Activated naive CD4-positive, alpha-beta T cell treated with anti-CD3 and anti-CD28 coated beads, Interleukin-2, amount 50 U/mL, for 16 hours (primary cell): Measurements from ENCODE around the gene TMEM44.
"Not testable (repeated sequence)": the region's sequence is repeated elsewhere in the genome, so short reads cannot be mapped to it uniquely, and the experiment has no call there.

Experiments used
- DNase-seq: peaks from one replicate; pipeline ENCODE4 v3.0.0-alpha.2; 2020

Gene TMEM44

DNA sequence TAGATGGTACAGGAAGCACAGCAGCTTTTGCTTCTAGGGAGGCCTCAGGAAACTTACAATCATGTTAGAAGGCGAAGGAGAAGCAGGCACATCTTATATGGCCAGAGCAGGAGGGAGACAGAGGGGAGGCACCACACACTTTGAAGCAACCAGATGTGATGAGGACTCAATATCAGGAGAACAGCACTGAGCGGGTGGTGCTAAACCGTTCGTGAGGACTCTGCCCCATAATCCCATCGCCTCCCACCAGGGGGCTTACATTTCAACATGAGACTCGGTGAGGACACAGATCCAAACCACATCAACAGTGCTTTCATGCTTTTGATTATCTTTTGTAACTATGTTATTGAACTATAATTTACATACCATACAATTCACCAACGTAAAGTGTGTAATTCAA is 7.6 kb upstream of the TMEM44 start:
- peak; percentile 51 for DNase-seq

DNA sequence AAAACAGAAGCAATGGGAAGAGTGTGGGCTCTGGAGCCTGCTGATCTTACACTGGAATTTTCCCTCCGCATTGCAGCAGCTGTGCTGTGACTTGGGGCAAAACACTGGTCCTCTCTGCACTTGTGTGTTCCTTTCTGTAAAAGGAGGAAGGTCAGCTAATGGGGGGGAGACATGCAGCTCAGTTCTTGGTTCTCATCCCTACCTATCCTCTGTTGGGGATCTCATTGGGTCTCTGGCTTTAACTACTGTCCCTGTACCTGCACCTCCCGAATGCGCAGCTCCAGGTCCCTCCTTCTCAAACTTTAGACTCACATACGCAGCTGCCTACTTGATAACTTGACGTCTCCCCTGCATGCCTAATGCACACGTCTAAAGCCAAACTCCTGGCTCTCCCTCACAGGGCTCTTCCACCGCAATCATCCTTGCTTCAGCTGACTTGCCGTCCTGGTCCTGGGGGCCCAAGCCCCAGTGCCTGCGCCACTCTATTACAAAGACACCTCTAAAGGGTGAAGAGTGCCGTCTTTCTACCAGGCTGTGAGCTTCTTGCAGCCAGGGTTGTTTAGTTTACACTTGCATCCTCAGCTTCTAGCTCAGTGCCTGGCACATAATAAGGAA is 5.9 kb upstream of the TMEM44 start:
- DNase-seq = no peak

DNA sequence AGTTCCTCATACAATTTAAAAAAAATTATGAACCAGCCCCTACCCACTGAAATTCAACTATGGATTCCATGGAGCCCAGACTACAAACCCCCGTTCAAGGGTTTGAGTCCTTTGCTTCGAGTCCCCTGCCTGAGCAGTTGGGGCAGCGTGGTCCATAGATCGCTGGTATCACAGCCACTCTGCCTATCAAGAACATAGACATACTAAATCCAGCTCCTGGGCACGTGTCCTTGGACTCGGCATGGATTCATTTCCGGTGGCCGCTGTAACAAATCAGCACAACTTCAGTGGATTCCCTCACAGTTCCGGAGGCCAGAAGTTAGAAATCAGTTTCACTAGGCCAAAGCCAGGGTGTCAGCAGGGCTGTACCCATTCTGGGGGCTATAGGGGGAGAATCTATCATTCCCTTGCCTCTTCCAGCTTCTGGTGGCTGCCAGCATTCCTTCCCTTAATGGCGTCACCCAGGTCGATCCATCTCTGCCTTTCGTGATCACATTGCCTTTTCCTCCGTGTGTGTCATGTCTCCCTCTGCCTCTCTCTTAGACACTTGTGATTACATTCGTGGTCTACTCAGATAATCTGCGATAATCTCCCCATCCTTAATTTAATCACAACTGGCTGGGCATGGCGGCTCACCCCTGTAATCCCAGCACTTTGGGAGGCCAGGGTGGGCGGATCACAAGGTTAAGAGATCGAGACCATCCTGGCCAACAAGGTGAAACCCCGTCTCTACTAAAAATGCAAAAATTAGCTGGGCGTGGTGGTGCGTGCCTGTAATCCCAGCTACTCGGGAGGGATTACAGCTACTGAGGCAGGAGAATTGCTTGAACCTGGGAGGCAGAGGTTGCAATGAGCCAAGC is 4.6 kb upstream of the TMEM44 start:
- no peak for DNase-seq

DNA sequence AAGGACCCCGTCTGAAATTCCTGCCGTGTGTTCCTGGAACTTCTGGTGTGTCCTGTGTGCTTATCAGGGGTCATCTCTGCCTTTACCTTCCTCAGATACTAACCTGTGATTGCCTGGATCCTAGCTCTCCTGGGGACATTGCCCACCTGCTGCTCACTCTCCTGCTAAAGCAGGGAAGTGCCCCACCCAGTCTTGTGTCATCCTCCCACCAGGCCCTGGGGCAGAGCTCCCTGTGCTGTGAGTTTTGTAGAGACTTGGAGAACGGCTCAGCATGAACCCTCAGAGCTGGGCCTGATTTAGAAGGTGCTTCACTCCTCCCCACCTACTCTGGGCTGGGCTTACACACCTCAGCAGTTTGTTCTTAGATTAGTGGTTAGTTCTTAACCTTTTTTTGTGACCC is 3.8 kb upstream of the TMEM44 start:
- no peak for DNase-seq

DNA sequence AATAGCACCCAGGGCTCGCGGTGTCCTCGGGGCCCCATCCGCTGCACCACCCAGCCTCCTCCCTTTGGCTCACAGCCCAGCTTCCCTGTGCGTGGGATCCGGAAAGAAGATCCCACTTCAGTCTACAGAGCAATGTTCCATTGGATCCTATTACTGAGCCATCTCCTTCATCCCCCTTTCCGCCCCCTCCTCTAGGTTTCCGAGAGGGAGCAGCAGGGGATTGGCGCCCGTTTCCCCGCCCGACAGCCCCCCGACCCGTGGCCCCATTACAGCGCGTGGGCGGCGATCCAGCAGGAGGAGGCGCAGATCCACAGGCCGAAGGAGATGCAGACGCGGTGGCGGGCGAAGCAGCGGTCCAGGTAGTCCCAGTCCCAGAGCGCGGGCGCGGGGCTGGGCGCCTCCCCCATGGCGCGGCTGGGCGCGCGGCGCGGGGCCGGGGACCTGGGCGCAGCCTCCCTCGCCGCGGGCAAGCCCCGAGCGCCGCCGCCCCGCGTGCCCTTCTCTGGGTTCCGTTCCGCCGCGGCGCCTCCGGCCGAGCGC is 340 bp downstream of the TMEM44 start:
- no peak for DNase-seq

DNA sequence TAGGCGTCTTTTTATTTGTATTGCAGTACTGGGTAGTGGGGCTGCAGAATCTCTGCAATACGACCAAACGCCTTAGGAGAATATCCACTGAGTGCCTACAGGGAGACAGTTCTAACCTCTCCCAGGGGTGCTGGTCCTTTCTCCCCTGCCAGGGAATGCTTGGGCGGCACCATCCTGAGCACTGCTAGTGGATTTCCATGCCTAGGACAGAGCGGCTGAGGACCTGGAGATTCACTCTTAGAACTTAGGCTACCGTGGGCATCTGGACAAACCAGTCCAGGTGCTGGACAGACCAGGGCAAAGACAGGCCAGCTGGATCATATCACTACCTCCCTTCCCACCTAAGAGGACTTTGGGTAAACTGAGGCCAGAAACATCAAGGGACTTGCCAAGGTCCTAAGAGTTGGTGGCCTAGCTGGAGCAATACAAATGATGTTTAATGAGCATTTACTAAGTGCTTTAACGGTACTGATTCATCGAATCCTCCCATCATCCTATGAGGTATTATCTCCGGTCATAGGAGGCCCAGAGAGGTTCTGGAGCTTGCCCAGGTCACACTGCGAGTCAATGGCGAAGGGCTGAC is 902 bp downstream of the TMEM44 start:
- no peak for DNase-seq

DNA sequence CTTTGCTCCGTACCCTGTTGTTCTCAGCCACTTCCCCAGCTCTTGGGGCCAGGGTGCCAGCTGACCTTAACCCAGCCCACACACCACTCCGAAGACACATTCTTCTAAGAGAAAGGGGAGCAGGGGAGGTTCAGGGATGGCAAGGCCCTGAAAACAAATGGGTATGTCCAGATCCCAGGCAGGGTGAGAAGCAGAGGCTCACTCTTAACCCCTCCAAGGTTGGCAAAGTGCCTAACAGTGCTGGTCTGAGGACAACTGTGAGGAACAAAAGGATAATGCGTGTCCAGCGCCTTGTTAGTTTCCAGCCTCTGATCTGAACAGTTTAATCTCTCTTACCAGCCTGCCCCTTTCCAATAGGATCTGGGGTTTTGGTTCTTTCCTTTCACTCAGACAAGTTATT is 1.5 kb downstream of the TMEM44 start:
- DNase-seq = no peak

DNA sequence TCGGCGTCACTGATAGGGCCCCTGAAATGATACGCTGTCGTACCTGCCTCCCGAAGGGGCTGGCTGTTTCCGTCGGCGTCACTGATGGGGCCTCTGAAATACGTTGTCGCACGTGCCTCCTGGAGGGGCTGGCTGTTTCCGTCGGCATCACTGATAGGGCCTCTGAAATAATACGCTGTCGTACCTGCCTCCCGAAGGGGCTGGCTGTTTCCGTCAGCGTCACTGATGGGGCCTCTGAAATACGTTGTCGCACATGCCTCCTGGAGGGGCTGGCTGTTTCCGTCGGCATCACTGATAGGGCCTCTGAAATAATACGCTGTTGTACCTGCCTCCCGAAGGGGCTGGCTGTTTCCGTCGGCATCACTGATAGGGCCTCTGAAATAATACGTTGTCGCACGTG is 2.5 kb downstream of the TMEM44 start:
- DNase-seq = not testable (repeated sequence)

DNA sequence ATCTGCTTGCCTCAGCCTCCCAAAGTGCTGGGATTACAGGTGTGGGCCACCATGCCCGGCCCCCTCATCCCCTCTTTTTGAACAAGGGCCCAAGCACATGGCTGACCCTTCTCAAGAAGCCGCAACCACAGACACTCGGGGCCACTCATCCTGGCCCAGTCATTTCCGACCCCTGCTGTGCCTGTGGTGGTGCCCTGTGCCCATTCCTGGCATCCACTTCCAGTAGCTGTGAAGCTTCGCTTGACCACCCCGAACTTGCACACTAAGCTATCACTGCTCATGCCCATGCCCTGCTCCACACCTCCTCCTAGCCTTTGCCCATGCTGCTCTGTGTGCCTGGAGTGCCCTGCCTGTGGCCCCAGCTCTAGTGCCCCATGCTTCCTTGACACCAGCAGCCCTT is 8.3 kb downstream of the TMEM44 start:
- DNase-seq = no peak

DNA sequence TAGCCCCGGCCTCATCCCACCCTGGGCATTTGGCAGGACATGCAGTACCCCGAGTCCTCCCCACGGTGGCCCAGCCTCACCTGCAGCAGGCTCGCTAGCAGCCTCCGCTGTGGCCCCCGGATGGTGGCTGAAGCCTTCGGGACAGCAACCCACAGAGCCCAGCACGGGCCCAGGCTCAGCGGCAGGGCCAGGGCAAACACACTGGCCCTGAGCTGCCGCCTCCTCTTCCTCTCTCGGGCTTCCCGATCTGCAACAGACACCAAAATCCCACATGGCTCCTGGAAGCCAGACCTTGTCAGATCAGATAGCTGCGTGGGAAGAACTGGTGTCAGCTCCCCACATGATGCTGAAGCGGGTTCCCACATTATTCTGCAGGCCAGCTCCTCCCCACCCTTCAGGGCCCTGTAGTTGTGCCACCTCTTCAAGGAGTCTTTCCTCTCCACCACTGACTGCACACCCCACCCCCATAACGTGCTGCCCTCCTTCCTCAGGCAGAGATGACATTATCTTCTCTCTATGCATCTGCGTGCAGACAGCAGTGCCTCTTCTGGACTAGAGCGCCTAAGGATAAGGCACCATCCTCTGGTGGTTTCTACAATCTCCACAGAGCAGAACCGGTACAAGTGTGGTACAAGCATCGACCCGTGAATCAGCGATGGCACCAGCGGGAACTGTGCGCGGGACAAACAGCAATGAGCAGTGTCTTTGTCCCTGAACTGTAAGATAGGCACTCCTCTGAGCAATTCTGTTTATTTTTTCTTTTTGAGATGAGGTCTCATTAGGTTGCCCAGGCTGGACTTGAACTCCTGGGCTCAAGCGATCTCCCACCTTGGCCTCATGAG is 9.5 kb downstream of the TMEM44 start:
- DNase-seq = no peak

DNA sequence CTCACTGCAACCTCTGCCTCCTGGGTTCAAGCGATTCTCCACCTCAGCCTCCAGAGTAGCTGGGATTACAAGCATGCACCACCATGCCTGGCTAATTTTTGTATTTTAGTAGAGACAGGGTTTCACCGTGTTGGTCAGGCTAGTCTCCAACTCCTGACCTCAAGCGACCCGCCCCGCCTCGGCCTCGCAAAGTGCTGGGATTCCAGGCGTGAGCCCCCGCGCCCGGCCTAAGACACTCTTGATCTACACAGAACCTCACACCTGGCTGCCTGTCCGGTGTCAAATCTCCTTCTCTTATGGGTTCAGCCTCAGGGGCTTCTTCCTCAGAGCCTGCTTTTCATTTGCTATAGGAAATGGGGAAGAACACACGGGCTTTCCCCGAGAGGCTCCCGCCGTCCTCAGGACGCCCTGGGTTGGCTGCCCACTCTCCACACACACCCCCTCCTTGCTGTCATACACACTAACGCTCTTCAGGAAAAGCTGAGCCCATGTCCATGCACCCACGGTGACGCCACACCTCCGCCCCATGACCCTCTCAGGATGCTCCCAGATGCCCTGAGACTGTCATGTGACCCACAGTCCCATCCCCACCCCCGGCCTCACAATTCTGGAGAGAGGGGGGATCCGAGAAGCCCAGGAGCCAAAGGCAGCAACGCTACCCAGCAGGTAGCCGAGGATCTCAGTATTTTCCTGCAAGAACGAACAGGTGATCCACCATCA is 10.4 kb downstream of the TMEM44 start:
- DNase-seq = no peak

DNA sequence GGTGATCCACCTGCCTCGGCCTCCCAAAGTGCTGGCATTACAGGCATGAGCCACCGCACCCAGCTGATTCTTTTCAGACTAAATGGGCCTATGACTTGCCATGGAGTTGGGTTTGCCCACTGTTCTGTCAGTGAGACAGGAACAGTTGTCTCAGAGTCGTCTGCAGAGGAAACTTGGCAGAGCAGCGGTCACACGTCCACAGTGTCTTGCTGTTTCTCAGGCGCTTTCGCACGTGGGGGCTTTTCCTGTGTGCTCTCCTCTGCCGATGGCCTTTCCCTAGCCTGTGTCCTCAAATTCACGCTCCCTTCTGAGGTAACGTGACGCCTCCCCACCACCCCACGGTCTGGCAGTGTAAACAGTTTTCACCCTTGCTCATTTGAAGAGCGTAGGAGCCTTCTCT is 11.3 kb downstream of the TMEM44 start:
- DNase-seq = no peak

DNA sequence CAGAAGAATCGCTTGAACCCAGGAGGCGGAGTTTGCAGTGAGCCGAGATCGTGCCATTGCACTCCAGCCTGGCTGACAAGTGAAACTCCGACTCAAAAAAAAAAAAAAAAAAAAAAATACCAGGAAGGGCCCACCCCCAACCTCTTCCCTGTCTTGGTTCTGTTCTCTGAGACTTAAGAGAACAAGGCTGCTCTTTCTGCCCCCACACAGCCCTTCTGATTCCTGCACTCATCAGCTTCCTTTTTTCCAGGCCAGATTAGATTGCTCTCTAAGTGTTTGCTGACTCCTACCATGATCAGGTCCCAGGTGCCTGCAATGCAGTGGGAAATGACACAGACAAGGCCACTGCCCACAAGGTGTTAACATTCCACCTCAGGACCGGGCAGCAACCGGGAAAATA is 13.0 kb downstream of the TMEM44 start:
- DNase-seq = no peak

DNA sequence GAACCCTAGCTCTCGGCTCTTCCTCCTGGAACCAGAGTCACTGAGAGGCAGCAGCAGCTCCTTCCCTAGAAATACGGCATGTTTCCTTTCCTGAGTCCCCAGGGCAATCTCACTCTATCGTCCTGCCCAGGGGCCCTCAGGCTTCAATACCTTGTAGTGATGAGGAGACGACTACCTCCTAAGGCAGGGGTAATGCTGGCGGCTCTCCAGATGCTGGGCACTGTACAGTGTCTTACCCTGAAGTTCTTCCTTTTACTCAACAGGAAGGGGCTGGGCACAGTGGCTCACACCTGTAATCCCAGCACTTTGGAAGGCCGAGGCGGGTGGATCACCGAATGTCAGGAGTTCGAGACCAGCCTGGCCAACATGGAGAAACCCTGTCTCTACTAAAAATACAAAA is 13.5 kb downstream of the TMEM44 start:
- DNase-seq = no peak

DNA sequence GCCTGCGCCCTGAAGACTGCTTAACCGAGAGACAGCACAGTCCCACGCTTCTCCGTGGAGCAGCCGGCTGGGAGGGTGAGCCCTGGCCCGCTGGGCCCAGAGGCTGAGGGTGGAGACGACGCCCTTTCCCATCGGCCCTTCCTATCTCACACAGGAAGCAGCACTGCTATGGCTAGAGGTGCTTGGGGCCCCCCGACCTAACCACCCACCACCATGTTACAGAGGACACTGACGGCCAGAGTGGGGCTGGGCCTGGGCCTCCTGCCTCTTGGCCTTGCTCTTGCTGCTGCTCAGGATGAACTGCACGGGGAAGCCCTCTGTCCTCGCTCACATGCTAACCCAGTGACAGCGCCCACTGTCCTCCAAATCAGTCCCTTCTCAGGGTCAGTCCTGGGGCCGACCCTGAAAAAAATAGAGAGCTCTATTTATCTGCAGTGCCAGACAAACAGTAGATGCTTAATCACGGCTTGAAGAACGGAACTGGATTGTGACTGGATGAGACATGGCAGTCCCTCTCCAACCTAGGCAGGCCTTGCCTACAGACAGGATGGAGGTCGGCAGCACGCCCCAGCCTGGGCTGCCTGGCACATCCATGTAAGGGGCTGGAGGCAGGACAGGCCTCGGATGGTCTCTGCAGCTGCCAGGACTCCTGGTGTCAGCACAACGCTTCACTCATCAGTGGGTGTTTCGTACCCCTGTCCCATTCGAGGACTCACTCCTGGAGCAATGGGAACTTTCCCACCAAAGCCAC is 14.2 kb downstream of the TMEM44 start:
- DNase-seq = no peak

DNA sequence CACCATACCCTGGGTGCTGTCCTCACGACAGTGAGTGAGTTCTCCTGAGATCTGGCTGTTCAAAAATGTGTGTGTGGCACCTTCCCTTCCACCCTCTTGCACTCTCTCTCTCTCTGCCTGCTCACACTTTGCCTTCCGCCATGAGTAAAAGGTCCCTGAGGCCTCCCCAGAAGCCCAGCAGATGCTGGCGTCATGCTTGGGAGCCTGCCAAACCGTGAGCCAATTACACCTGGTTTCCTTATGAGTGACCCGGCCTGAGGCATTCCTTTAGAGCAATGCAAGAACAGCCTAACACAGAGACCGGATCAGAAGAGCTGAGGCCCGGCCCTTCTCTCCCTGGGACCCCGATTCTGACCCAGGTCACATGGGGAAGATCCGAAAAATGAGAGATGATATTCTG is 15.4 kb downstream of the TMEM44 start:
- no peak for DNase-seq

DNA sequence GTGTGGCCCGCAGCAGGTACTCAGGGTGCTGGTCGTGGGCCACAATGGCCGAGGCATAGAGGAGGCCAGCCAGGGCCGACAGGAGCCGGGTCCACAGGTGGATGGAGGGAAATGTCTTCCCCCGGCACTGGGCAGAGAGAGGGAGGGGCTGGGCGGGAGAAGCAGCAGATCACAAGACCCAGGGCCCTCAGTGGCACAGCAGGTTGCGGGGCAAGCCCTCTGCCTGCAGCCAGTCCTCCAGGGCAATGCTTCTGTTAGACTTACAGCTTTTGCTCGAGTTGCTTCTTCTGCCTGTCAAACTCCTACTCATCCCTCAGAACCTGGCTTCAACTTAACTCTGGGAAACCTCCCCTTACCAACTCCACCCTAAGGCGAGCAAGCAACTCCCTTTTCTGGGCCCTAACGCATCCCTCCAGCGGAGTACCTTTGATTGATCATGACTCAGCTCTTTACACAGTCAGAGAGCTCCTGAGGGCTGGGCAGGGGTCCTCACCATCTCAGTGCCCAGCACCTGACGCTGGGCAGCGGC is 16.0 kb downstream of the TMEM44 start:
- DNase-seq = no peak

DNA sequence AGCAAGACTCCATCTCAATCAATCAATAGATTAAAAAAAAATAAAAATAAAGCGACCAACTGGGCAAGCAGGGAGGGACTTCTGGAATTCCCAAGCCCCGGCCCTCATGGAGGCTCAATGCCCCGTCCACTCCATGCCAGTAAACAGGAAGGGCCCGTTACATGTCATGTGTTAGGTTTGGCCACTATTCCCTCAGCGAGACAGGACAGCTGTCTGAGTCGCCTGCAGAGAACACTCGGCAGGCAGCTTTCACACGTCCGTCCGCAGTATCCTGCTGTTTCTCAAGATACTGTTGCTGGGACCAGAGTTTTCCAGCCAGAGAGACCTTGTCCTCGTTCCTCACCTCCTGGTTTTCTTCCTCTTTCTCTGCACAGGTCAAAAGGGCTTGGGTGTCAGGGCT is 18.0 kb downstream of the TMEM44 start:
- no peak for DNase-seq

DNA sequence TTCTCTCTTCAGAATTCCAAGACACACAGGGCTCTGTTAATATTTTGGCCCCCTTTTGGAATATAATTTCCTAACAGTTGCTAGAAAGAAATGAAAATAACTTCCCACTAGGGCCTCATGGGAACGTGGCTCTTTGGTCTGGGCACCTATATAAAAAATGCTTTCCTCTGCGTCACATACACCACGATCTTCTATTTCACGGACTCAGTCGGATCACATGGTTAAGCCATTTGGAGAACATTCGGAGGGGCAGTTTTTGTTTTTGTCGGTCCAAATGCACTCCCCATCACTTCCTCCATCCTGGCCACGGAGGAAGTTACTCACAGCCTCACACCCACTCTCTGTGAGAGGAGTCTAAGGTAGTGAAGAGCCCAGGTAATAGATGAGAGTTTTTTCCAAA is 21.0 kb downstream of the TMEM44 start:
- no peak for DNase-seq

DNA sequence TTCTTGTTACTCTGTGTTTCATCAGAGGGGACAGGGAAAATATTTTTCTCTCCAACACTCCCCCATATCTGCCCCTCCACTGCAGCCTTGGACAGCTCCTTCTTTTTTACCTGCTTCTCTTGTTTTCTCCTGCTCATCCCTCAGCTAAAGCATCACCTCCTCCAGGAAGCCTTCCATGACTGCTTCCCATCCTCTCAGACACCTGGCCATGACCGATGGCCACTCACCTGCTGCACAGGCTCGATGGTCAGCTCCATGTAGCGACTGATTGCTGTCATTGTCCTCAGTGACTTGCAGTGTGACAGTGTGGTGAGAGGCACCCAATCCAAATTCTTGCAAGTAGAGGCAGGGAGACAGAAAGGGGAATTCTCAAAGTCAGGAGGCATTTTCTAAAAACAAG is 22.5 kb downstream of the TMEM44 start:
- no peak for DNase-seq

DNA sequence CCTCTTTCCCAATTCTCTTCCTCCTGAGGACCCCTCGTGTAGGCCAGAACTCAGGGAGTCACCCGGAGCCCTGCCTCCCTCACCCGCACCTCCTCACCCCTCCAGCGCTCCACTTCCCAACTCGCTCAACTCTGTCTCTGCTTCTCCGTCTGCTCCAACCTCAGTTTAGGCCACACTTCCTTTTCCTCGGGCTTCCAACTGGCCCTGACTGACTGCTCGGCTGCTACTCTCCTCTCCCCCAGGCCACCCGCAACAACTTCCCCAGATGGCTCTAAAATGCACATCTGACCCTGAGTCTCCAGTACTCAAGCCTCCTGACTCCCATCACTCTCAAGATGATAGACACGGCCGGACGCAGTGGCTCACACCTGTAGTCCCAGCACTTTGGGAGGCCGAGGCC is 23.6 kb downstream of the TMEM44 start:
- DNase-seq = no peak
